A549 (cell line): ENCODE data around the gene ETV7. TPM values are rescaled to one million over a fixed set of nuclear protein-coding genes. Genes with fewer than 3 reads are reported as not detected.

ENCODE experiments used
- ATAC-seq, 2 experiments: fragments of 200-7000 bp in 1 of 2; fragments of >200 bp in 1 of 2; cut with Nextera tagmentation in 1 of 2; cut with Tn5 transposase in 1 of 2; 3 replicates each; pipeline versions ENCODE4 v1.8.0 to v1.9.1; 2018 to 2020; ENCODE audit warnings: mild to moderate bottlenecking in 1 of 2, moderate library complexity in 1 of 2
- CTCF ChIA-PET: fragments of 300-600 bp; sonication (Branson Sonifier 250); formaldehyde crosslinking; extraction: SDS; loops from one replicate; lab custom pipeline; 2021; ENCODE audit warnings: antibody characterized with exemption, inconsistent platforms; lab: Yijun Ruan, JAX
- POLR2A ChIA-PET: fragments of 350-600 bp; formaldehyde crosslinking; extraction: SDS; loops from one replicate; lab custom pipeline; 2021; ENCODE audit warnings: antibody characterized with exemption, inconsistent platforms; lab: Yijun Ruan, JAX
- DNase-seq, 2 experiments: peaks; one replicate each; pipeline versions ENCODE4 v3.0.0 to v3.0.0-alpha.2; 2011 to 2016; ENCODE audit warnings: low read depth in 1 of 2, low spot score in 1 of 2
- FAIRE-seq: peaks from 2 replicates; lab custom pipeline; 2011; peaks lifted over from hg19 to GRCh38; lab: Jason Lieb, UNC
- H3K27ac ChIP-seq, 2 experiments: fragments of >200 bp; sonication (Bioruptor Twin); formaldehyde crosslinking; 3 replicates each; pipeline ENCODE4 v1.5.1; 2016 to 2017
- H3K4me1 ChIP-seq: fragments of >200 bp; sonication (Bioruptor Twin); formaldehyde crosslinking; 3 replicates; pipeline ENCODE4 v1.6.1; 2016
- H3K4me2 ChIP-seq: fragments of >200 bp; sonication (Bioruptor Twin); formaldehyde crosslinking; 3 replicates; pipeline ENCODE4 v1.6.1; 2016
- H3K4me3 ChIP-seq: fragments of >200 bp; sonication (Bioruptor Twin); formaldehyde crosslinking; 3 replicates; pipeline ENCODE4 v1.5.1; 2016
- H3K9me3 ChIP-seq: fragments of >200 bp; sonication (Bioruptor Twin); formaldehyde crosslinking; 3 replicates; pipeline ENCODE4 v1.6.1; 2016
- CBX2 ChIP-seq: fragments of 200-600 bp; sonication (generic); IDR thresholded peaks from 2 replicates; pipeline ENCODE4 v1.6.1; 2016; ENCODE audit warnings: low read depth, mild to moderate bottlenecking, borderline replicate concordance
- CEBPB ChIP-seq, 2 experiments: fragments of >200 bp in 1 of 2; sonication (Bioruptor Twin) in 1 of 2; formaldehyde crosslinking in 1 of 2; IDR thresholded peaks; 2 replicates each; pipeline ENCODE4 v1.6.1; 2012 to 2016
- CHD4 ChIP-seq: fragments of 200-600 bp; sonication (generic); IDR thresholded peaks from 2 replicates; pipeline ENCODE4 v1.6.1; 2016; ENCODE audit warnings: antibody characterized with exemption, mild to moderate bottlenecking, borderline replicate concordance
- EHMT2 ChIP-seq: fragments of 200-600 bp; sonication (generic); IDR thresholded peaks from 2 replicates; pipeline ENCODE4 v1.6.1; 2016; ENCODE audit warnings: antibody characterized with exemption, low read depth, mild to moderate bottlenecking, moderate library complexity
- EP300 ChIP-seq, 2 experiments: fragments of >200 bp; sonication (Bioruptor Twin); formaldehyde crosslinking; IDR thresholded peaks; 2 replicates in 1 of 2; 3 replicates in 1 of 2; pipeline ENCODE4 v1.6.1; 2016 to 2017
- FOXS1 ChIP-seq: fragments of 250-450 bp; sonication (Bioruptor Pico); IDR thresholded peaks from 2 replicates; pipeline ENCODE4 v1.5.0; 2020; ENCODE audit warnings: mild to moderate bottlenecking, moderate library complexity
- GATA3 ChIP-seq: IDR thresholded peaks from 2 replicates; pipeline ENCODE4 v1.6.1; 2012; ENCODE audit warnings: borderline replicate concordance
- HOXB13 ChIP-seq: fragments of 250-450 bp; sonication (Bioruptor Pico); IDR thresholded peaks from 2 replicates; pipeline ENCODE4 v1.5.0; 2020; ENCODE audit warnings: low read depth, mild to moderate bottlenecking, moderate library complexity
- KDM1A ChIP-seq: fragments of 200-600 bp; sonication (generic); IDR thresholded peaks from 2 replicates; pipeline ENCODE4 v1.6.1; 2016; ENCODE audit warnings: low read depth, mild to moderate bottlenecking
- MAZ ChIP-seq: fragments of 150-350 bp; IDR thresholded peaks from 2 replicates; pipeline ENCODE4 v1.6.1; 2014; ENCODE audit warnings: antibody characterized with exemption, low read depth, low read length, borderline replicate concordance
- MYC ChIP-seq: IDR thresholded peaks from 2 replicates; pipeline ENCODE4 v1.6.1; 2012; ENCODE audit warnings: mild to moderate bottlenecking, inconsistent platforms, low read length, improper control_type of control experiment, borderline replicate concordance
- PHF8 ChIP-seq: fragments of 200-600 bp; sonication (generic); IDR thresholded peaks from 2 replicates; pipeline ENCODE4 v1.6.1; 2016; ENCODE audit warnings: low read depth, mild to moderate bottlenecking, antibody characterized with exemption, moderate library complexity, borderline replicate concordance
- POLR2A ChIP-seq: IDR thresholded peaks from 2 replicates; pipeline ENCODE4 v1.6.1; 2012; ENCODE audit warnings: mild to moderate bottlenecking, low read length
- POLR2AphosphoS2 ChIP-seq: conservative IDR thresholded peaks from 2 replicates; pipeline ENCODE4 v1.6.1; 2012; ENCODE audit warnings: low read length, improper control_type of control experiment, inconsistent platforms
- RARB ChIP-seq: fragments of 250-450 bp; sonication (Bioruptor Pico); IDR thresholded peaks from 2 replicates; pipeline ENCODE4 v1.8.0; 2021; ENCODE audit warnings: mild to moderate bottlenecking, moderate library complexity
- RFX5 ChIP-seq: fragments of 450-650 bp; IDR thresholded peaks from 2 replicates; pipeline ENCODE4 v1.7.1; 2014; ENCODE audit warnings: antibody characterized with exemption, mild to moderate bottlenecking, moderate library complexity
- RNF2 ChIP-seq: fragments of 200-600 bp; sonication (generic); IDR thresholded peaks from 2 replicates; pipeline ENCODE4 v1.6.1; 2016; ENCODE audit warnings: low read depth, mild to moderate bottlenecking, antibody characterized with exemption, moderate library complexity, borderline replicate concordance
- SREBF2 ChIP-seq: fragments of 450-650 bp; IDR thresholded peaks from 2 replicates; pipeline ENCODE4 v1.6.1; 2014; ENCODE audit warnings: mild to moderate bottlenecking, moderate library complexity
- TFCP2L1 ChIP-seq: fragments of 250-450 bp; sonication (Bioruptor Pico); IDR thresholded peaks from 2 replicates; pipeline ENCODE4 v1.5.0; 2021; ENCODE audit warnings: mild to moderate bottlenecking
- TP53 ChIP-seq: fragments of 250-450 bp; sonication (Bioruptor Pico); IDR thresholded peaks from 2 replicates; pipeline ENCODE4 v1.5.0; 2021; ENCODE audit warnings: mild to moderate bottlenecking, moderate library complexity
- ZC3H11A ChIP-seq: fragments of 450-650 bp; IDR thresholded peaks from 2 replicates; pipeline ENCODE4 v1.6.1; 2014; ENCODE audit warnings: antibody characterized with exemption, mild to moderate bottlenecking
- ZNF302 ChIP-seq: fragments of 250-450 bp; sonication (Bioruptor Pico); IDR thresholded peaks from 2 replicates; pipeline ENCODE4 v1.9.0; 2021; ENCODE audit warnings: inconsistent platforms, mild to moderate bottlenecking, moderate library complexity
- ZSCAN20 ChIP-seq: fragments of 250-450 bp; sonication (Bioruptor Pico); IDR thresholded peaks from 2 replicates; pipeline ENCODE4 v1.8.0; 2022; ENCODE audit warnings: mild to moderate bottlenecking, moderate library complexity
- WGBS: methylation state at CpG from one replicate; pipeline ENCODE4 v1.1.6; 2017; ENCODE audit errors: missing lambda C conversion rate; 5-methylcytosine and 5-hydroxymethylcytosine counted together
- polyA plus RNA-seq, 4 experiments: library from polyadenylated mRNA; depleted of rRNA in 3 of 4; stranded (reverse); fragments of >200 nt; fragmentation: RNase III in 1 of 4; extraction: RNeasy Plus Mini Kit Qiagen cat#74134 plus additional on column Dnase treatment in 1 of 4; gene quantifications; 2 replicates in 3 of 4; 3 replicates in 1 of 4; pipeline ENCODE4 v1.2.3, GENCODE V29; 2011 to 2017
- TF ChIP-seq, protein P1 (sequence below): IDR thresholded peaks from 2 replicates; pipeline ENCODE4 v1.6.1; 2012; ENCODE audit warnings: low read depth, borderline replicate concordance
- TF ChIP-seq, protein P2 (sequence below): fragments of >200 bp; sonication (Bioruptor Twin); formaldehyde crosslinking; IDR thresholded peaks from 3 replicates; pipeline ENCODE4 v1.5.1; 2016
- TF ChIP-seq, protein P3 (sequence below): fragments of 150-350 bp; IDR thresholded peaks from 2 replicates; pipeline ENCODE4 v1.6.1; 2014; ENCODE audit warnings: low read depth, mild to moderate bottlenecking, low read length
- TF ChIP-seq, protein P4 (sequence below): fragments of 450-650 bp; IDR thresholded peaks from 2 replicates; pipeline ENCODE4 v1.6.1; 2014; ENCODE audit warnings: antibody characterized with exemption
- TF ChIP-seq, protein P5 (sequence below): fragments of >200 bp; sonication (Bioruptor Twin); formaldehyde crosslinking; IDR thresholded peaks from 3 replicates; pipeline ENCODE4 v1.6.1; 2016

The ETV7 gene
- polyA plus RNA-seq, 2 of the 4 experiments (the other 2 are of a cell fraction) = 0.05 TPM; not detected in 1

DNA sequence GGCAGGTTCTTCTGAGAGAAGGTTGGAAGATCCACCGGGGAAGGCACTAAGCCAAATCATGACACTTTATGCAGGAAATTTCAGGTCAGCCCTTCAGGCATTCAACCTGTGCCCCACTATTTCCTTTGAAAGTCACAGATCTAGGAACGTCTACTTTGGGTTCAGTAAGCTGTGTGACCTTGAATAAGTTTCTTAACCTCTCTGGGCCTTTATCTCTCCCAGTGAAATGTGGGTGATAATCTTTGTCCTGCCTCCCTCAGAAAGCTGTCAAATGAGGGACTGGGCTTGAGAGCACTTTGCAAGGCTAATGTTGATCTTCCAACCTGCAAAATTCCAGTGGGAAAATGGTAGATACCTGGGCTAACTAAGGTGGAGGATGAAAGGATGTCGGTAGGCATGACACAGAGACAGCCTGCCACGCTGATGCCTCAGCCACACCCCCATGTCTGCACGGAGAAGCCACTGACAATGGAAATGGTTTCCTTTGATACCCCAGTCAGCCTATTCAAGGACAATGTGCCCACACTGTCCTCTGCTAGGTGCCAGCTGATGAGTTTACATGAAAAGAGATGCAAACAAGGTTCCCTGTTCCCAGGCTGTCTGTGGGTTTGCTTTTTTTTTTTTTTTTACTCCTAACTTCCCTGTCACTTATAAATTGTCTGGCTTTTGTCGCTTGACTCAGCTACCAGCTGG is 60.1 kb downstream of the ETV7 start:
- no peaks in the 10 kb centered on the region for H3K9me3 ChIP-seq
- TF ChIP-seq ZNF302 = no peak
- no peak for TF ChIP-seq CHD4
- TF ChIP-seq TP53 (CRISPR knock-in tag) = no peak
- TF ChIP-seq POLR2A = no peak
- no peak for TF ChIP-seq GATA3
- TF ChIP-seq CEBPB (IDR thresholded peaks at IDR 0.05) = no peak
- TF ChIP-seq MAZ = no peak
- no peak for TF ChIP-seq ZSCAN20 (CRISPR knock-in tag)
- TF ChIP-seq, protein P1, sequence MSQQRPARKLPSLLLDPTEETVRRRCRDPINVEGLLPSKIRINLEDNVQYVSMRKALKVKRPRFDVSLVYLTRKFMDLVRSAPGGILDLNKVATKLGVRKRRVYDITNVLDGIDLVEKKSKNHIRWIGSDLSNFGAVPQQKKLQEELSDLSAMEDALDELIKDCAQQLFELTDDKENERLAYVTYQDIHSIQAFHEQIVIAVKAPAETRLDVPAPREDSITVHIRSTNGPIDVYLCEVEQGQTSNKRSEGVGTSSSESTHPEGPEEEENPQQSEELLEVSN = no peak
- TF ChIP-seq, protein P2, sequence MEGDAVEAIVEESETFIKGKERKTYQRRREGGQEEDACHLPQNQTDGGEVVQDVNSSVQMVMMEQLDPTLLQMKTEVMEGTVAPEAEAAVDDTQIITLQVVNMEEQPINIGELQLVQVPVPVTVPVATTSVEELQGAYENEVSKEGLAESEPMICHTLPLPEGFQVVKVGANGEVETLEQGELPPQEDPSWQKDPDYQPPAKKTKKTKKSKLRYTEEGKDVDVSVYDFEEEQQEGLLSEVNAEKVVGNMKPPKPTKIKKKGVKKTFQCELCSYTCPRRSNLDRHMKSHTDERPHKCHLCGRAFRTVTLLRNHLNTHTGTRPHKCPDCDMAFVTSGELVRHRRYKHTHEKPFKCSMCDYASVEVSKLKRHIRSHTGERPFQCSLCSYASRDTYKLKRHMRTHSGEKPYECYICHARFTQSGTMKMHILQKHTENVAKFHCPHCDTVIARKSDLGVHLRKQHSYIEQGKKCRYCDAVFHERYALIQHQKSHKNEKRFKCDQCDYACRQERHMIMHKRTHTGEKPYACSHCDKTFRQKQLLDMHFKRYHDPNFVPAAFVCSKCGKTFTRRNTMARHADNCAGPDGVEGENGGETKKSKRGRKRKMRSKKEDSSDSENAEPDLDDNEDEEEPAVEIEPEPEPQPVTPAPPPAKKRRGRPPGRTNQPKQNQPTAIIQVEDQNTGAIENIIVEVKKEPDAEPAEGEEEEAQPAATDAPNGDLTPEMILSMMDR = no peak
- TF ChIP-seq KDM1A = no peak
- TF ChIP-seq RNF2 = no peak
- no peak for TF ChIP-seq ZC3H11A
- TF ChIP-seq, protein P3, sequence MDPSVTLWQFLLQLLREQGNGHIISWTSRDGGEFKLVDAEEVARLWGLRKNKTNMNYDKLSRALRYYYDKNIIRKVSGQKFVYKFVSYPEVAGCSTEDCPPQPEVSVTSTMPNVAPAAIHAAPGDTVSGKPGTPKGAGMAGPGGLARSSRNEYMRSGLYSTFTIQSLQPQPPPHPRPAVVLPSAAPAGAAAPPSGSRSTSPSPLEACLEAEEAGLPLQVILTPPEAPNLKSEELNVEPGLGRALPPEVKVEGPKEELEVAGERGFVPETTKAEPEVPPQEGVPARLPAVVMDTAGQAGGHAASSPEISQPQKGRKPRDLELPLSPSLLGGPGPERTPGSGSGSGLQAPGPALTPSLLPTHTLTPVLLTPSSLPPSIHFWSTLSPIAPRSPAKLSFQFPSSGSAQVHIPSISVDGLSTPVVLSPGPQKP = no peak
- no peak for TF ChIP-seq CBX2
- TF ChIP-seq, protein P4, sequence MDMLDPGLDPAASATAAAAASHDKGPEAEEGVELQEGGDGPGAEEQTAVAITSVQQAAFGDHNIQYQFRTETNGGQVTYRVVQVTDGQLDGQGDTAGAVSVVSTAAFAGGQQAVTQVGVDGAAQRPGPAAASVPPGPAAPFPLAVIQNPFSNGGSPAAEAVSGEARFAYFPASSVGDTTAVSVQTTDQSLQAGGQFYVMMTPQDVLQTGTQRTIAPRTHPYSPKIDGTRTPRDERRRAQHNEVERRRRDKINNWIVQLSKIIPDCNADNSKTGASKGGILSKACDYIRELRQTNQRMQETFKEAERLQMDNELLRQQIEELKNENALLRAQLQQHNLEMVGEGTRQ = no peak
- no peak for TF ChIP-seq RARB (CRISPR knock-in tag)
- TF ChIP-seq POLR2AphosphoS2 = no peak
- TF ChIP-seq EP300 (IDR thresholded peaks at IDR 0.05) = no peak
- ChIA-PET POLR2A (no interaction called here), CTCF (interaction anchor here (0.6 to 2.2 kb wide), 2 partner anchors 13 to 397 kb away, joined by 3 to 10 read pairs; no protein-coding TSS in a partner anchor)
- 31% methylated on average over 6 of the region's 6 CpGs for WGBS
- ATAC-seq (no peak), FAIRE-seq (no peak), DNase-seq (no peak)
- H3K27ac ChIP-seq = no peak overlapping the region
- H3K4me2 ChIP-seq = no peak overlapping the region
- no peaks in the 10 kb centered on the region for H3K4me1 ChIP-seq
- no peak overlapping the region for H3K4me3 ChIP-seq

DNA sequence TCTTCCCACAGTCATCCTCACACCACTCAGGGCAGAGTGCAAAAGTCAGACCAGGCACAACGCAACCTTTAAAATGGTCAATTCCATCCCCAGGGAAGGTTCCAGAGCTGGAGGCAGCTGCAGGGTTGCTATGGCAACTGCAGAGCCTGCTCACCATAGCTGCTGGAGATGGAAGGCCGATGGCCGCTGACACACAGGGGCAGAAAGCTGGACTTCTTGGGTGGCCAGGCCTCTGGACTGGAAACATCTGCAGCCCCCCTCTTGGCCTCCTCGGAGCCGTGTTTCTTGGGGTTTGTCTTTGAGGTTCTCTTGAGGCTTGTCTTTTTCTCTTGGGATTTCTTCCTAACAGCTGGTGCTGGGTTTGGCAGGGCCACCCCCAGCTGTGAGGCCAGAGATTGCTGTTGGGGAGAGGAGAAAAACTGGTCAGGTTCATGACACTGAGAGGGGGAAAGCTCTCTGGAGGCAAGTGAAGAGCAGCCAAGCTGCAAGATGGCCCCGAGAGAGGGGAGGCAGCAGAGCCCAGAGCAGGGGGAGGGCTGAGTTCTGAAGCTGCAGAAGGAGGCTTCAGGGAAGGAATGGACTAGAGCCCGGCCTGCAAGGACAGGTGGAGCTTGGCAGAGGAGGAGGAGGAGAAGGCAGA is 61.0 kb downstream of the ETV7 start:
- no peak for ATAC-seq
- WGBS = 67% methylated on average over 7 of the region's 7 CpGs
- TF ChIP-seq FOXS1 (CRISPR knock-in tag) (no peak), CHD4 (no peak), HOXB13 (CRISPR knock-in tag) (no peak), TP53 (CRISPR knock-in tag) (no peak), PHF8 (no peak), TFCP2L1 (CRISPR knock-in tag) (no peak), POLR2AphosphoS2 (no peak), EP300 (IDR thresholded peaks at IDR 0.05) (no peak), SREBF2 (no peak), POLR2A (no peak), CBX2 (no peak), EHMT2 (no peak), RFX5 (no peak), MYC (no peak)
- TF ChIP-seq, protein P5, sequence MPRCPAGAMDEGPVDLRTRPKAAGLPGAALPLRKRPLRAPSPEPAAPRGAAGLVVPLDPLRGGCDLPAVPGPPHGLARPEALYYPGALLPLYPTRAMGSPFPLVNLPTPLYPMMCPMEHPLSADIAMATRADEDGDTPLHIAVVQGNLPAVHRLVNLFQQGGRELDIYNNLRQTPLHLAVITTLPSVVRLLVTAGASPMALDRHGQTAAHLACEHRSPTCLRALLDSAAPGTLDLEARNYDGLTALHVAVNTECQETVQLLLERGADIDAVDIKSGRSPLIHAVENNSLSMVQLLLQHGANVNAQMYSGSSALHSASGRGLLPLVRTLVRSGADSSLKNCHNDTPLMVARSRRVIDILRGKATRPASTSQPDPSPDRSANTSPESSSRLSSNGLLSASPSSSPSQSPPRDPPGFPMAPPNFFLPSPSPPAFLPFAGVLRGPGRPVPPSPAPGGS = no peak
- no peak for DNase-seq
- FAIRE-seq = no peak
- Histone ChIP-seq H3K4me2 (no peak overlapping the region), H3K4me3 (no peak overlapping the region), H3K27ac (no peak overlapping the region), H3K4me1 (no peaks in the 10 kb centered on the region), H3K9me3 (no peaks in the 10 kb centered on the region)
- ChIA-PET POLR2A (no interaction called here), CTCF (interaction anchor here (2.1 to 2.2 kb wide), 2 partner anchors 14 to 24 kb away, joined by 7 to 10 read pairs; no protein-coding TSS in a partner anchor)
